Stimulated activated CD8-positive, alpha-beta memory T cell treated with anti-CD3 and anti-CD28 coated beads, Interleukin-15, amount 100 ng/mL, for 48 hours (primary cell): ENCODE measurements around the gene SH2D2A.

Source experiments
- DNase-seq, 2 donors: peaks; one replicate each; pipeline ENCODE4 v3.0.0-alpha.2; 2020; ENCODE audit warnings: low read depth in 2 of 2

SH2D2A gene

DNA sequence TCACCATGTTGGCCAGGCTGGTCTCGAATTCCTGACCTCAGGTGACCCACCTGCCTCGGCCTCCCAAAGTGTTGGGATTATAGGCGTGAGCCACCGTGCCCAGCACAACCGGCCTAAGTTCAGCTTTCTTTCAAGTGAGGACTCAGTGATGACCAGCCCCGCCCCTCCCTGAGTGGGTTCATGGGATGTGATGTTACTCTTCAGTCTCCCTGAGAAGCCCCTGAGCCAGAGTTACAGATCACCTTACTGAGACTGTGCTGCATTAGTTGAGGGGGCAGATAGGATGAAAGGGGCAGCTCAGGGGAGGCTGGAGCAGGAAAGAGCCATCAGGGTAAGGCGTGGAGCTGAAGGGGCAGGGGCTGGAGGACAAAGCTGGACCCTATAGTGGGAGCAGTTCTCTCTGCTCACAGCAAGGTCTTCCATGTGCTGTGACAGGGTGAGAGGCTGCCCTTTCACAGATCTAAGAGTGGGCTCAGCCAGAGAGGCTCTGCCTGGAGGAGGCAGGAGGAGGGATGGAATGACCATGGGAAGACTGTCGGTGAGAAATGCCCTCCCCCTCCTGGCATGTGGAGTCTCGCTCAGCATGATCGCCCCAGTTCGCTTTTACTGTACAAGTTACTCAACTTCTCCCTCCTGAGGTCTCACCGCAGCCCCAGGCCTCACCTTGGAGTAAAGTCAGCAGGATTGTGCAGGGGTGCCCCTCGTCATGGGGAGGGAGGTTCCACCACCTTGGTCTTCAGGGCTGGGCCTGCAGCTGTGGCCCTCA, 13.4 kb downstream of the SH2D2A start:
- DNase-seq: no peak

DNA sequence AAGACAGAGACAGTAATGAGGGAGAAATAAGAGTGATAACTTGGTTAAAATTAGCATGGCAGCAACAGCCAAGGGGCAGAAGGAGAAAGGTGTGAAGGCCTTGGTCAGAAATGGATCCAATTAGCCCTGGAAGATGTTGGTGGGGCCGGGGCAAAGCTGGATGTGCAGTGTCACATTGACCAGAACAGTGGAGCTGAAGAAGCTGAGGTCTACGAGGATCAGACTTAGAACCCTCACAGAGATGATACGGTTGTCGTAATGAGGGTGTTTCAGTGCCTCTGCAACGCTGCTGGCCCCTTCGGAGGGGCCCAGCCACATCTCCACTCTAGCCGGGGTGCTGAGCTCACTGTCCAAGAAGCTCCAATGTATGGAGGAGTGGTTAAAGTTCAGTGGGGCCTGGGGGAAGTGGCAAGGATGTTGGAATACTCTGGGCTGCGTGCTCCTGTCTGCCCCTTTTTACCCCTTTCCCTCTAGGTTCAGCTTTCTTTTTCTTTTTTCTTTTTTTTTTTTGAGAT, 14.2 kb downstream of the SH2D2A start:
- no peak for DNase-seq

DNA sequence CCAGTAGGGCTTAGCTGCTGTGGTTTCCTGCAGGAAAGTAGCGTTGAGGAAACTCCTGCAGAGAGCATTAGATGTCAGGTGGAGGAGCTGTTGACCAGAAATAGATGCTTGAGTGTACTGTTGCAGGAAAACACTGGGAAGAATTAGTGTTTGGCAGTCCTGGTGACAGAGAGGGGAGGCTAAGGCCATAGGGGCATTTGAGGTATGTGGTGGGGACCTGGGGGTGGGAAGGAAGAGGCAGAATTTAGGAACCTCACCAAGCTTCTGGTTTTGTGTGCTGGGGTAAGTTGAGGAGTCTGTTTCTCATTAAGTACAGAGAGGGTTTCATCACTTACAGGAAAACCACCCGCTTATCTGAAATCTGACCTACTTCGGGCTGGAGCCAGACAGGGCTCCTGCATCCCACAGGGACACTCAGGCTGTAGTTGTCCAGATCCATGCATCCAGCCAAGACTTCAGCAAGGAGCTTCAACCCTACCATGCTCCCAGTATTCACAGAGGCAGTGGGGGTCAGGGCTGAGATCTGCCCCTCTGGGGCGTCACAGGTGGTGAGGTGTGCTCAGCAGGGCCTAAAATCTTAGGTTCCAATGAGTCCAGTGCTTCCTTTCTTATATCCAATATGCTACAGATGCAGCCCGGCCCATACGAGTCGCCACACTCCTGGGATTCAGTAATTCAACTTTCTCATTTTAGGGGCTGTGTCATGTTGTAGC, 15.1 kb downstream of the SH2D2A start:
- no peak for DNase-seq

DNA sequence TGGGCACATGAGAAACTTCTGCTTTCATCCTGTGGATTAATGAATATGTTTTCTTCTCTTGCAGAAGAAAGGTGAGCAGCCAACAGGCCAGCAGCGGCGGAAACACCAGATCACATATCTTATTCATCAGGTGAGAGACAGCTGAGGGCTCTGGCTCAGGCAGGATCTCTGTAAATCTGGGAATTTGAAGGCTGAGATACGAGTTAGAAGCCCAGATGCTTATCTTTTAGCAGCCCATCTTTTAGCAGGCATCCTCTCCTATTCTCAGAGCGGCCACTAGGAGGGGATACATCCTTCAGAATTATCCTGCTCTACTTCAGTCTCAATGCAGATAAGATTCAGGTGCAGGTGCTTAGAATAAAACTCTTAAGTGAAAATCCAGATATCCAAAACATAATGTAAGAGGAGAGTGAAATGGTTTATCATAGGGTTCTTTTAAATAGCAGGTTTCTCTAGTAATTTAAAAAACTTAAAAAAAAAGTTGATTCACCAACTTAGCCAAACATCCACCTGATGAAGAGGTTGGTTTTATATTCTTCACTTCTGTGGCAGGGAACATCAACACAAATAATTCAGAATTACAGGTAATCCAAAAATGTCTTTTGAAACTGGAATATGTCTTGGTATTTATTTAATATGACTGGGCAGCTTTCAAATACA, 19.3 kb downstream of the SH2D2A start:
- no peak for DNase-seq

DNA sequence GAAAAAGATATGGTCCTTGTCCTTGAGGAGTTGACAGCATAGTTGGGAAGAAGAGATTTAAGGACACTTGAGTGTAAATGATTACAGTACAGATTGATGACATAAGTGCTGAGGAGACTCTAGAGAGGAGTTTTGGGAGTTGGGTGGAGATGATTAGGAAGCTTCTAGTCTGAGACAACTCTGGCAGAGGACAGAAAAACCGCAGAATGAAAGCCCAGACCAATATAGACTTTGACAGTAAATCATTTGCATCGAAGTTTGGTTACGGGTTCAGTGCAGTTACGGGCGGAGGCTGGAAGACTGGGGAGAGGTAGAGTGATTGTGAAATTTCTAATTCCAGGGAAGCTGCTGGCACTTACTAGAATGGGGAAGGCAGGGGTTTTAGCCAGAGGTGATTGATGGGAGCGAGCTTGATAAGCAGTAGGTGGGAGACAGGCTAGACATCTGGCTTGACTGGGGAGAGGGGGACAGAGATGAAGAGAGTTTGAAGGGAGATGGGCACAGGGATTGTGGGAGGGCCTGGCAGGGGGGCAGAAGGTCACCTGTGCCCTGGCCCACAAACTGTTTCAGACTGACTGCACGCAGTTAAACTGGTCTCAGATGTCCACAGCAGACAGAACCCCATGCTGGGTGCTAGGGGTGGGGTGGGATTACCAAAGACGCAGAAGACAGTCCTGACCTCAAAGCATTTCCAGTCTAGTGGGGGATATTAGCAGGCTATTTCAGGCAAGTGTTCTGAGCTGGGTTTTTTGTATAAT, 20.1 kb downstream of the SH2D2A start:
- no peak for DNase-seq

DNA sequence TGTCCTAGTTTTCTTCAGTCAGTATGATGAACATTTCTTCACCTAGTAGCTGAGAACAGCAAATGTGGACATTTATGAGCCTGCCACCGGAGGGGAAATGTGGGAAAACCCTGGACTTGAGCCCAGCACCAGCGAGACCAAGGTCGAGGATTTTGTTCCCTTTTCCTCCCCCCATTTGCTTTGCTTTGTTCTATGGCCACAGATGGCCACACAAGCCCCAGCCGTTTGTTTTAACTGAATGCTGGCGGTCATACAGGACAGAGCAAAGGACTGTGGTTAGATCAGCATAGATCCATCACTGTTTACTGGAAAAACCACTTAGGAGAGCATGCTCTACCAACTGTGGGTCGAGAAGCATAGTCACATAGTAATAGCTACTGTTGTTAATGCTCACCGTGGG, 20.9 kb downstream of the SH2D2A start:
- no peak for DNase-seq

DNA sequence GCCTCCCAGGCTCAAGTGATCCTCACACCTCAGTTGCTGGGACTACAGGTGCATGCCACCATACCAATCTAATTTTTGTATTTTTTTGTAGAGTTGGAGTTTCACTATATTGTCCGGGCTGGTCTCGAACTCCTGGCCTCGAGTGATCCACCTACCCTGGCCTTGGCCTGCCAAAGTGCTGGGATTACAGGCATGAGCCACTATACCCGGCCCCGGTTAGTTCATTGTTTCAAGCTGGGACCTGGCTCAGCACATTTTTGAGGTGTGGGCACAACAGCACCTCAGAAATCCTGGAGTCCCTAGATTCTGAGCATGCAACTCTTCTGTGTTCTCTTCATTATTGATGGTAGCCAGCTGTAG, 21.3 kb downstream of the SH2D2A start:
- DNase-seq: no peak

DNA sequence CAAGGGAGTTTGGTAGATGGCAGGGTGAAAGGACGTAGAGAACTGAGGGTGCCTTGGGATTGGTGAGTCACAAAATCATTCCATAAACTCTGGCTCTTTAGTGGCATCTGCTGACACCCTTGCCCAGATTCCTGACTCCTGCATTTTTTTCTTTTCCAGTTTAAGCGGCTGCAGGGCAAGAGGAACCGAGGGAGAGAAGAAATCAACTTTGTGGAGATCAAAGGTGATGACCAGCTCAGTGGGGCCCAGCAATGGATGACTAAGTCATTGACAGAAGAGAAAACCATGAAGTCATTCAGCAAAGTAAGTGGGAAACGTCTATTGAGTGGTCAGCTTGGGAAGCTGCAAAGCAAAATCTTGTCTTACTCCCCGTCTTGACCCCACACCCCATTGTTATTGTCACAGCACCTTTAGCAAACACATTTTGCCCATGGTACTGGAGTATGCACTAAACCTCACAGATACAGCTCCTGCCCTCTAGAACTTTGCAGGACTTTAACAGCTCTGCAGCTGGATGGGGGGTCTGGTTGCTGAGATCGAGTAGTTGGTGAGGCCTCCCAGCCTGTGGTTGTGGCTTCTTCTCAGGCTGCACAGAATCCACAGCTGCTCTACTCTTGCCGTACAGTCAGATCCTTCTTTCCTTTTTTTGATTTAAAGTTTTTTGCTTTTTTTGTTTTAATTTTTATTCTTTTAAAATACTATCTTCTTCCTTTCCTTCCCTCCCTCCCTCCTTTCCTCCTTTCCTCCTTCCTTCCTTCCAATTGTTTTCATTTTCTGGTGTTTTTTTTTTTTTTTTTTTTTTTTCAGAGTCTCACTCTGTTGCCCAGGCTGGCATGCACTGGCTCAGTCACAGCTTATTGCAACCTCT, 21.9 kb downstream of the SH2D2A start:
- no peak for DNase-seq

DNA sequence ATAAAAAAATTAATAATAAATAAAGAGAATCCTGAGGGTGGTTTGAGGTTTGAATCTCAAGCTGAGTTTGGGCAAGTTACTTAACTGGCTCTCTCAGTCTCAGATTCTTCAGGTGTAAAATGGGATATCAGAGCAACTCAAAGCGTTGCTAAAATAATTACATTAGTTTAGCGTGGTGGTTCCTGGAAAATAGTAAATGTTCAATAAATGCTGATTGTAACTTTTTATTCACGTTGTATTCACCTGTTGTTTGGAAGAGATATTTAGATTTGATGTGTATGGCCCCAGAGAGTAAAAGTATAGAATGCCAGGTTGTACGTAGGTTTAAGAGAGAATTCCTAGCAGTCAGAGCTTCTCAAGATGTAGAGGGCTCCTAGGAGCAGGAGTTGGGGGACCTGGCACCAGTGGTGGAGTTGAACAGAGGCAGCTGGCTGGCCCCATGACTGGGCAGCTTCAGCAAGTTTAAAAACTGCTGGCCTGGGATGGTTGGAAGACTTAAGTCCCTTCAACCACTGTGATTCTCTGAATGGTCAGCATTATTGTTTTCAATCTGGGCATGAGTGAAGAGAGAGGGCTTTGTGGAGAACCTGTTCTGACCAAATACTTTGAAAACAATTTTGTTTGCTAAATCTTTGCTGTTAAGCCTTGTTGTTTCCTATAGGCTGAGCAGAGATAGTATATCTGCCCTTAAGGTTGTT, 26.9 kb downstream of the SH2D2A start:
- DNase-seq: no peak

DNA sequence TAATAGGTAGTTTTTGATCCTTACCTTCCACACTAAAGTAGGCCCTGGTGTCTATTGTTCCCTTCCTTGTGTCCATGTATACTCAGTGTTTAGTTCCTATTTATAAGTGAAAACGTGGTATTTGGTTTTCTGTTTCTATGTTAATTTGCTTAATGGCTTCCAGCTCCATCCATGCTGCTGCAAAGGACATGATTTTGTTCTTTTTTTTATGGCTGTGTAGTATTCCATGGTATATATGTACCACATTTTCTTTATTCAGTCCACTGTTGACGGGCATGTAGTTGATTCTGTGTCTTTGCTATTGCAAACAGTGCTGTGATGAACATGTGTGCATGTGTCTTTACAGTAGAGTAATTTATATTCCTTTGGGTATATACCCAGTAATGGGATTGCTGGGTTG, 28.5 kb downstream of the SH2D2A start:
- DNase-seq: no peak

DNA sequence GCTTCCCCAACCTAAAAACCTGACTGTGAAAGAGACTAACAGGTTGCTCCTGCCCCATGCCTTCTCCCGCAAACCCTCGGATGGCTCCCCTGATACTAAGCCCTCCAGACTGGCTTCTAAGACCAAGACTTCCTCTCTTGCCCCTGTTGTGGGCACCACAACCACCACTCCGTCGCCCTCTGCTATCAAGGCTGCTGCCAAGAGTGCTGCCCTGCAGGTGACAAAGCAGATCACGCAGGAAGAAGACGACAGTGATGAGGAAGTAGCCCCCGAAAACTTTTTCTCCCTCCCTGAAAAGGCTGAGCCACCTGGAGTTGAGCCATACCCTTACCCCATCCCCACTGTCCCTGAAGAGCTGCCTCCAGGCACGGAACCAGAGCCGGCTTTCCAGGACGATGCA, 30.0 kb downstream of the SH2D2A start:
- DNase-seq: no peak

DNA sequence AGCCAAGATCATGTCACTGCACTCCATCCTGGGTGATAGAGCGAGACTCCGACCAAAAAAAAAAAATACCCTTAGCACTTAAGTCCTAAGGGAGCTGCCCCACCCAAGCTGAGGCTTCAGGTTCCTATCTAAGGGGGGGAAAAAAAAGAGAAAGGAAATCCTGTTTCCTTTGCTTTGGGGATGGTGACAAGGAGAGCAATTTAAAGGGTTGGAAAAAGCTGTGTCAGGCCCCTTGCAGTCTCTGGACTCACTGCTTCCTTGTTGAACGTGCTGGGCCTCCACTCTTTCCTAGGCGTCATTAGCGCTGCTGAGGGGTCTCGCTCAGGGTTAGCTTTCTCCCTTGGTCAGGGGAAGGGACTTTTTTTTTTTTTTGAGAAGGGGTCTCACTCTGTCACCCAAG, 31.2 kb downstream of the SH2D2A start:
- DNase-seq: no peak

DNA sequence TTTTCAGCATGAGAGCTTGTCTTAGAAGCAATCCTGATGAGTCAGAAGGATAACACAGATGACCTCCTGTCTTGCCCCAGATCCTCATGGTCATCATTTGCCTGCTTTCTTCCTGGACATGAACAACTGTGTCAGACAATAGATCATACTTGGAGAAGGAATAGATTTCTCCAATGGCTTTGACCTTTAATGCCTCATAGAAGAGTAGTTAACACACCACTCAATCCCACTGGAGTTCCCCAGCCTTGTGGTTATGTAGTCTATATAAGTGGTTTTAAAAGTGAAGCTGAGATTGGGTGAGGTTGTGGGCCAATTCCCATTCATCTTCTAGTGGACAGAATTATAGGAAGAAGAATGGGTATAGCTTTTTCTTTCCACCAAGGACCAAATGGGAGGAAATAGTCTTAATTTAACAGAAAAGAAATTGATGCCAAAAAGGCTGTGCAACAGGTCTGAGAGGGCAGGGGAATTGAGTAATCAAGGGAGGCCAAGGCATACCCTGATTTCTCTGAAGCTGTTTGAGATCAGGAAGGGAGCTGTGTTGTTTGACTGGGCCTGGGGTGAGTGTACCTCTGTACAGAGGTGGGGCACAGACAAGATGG, 35.0 kb downstream of the SH2D2A start:
- no peak for DNase-seq

DNA sequence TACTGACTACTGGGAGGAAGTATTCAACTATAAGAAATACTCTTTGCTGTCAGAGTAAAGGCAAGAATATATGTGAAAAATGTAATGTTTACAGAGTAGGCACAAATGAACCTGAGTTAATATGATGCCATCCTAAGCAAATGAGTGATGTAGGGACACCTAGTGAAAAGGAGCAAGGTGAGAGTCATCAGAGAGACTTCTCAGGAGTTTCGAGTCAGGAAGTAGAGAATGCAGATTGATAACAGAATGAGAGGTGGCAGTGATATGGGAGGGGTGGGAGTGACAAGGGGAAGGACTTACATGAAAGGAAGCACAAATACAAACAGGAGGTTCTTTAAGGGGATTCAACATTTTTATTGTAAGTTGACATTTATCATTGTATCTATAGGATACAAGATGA, 39.1 kb downstream of the SH2D2A start:
- no peak for DNase-seq

DNA sequence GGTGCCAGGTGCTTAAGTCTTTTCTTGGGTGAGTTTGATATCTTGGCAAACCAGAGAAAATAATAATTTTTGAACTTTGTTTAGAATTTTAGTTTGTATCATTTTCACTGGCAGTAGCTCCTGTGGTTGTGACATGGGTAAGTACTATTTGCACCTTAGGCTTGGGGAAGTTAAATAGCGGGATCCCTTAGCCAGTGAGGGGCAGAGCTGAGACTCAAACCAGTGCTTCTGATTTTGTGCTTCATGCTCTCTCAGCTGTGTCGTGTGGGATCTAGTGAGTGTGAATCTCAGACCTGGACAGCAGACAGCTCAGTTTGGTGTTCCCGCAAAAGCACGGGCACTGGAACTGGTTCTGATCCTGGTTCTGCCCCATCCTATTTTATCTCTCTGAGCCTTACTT, 39.7 kb downstream of the SH2D2A start:
- DNase-seq: no peak

DNA sequence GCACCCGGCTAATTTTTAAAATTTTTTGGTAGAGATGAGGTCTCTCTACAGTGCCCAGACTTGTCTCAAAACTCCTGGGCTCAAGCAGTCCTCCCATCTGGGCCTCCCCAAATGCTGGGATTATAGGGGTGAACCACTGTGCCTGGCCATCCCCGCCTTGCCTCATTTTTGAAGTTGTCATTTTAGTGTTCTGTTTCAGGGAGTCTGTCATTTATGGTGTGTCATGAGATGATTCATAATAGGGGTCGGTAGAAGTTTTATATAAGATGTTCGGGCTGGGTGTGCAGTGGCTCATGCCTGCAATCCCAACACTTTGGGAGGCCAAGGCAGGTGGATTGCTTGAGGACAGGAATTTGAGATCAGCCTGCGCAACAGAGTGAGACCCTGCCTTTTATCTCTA, 40.8 kb downstream of the SH2D2A start:
- DNase-seq: peak in 1 of 2 donors; percentile 2

DNA sequence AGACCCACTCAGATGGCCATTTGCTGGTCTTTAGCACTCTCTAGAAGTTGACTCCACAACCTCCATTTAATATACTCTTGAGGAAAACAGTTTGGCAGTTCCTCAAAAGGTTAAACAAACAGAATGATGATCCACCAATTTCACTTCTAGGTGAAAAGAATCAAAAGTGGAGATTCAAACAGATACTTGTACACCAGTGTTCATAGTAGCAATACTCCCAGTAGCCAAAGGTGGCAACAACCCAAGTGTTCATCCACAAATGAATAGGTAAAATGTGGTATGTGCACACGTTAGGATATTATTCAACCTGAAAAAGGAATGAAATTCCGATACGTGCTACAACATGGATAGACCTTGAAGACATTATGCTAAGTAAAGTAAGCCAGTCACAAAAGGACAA, 43.0 kb downstream of the SH2D2A start:
- DNase-seq: no peak

DNA sequence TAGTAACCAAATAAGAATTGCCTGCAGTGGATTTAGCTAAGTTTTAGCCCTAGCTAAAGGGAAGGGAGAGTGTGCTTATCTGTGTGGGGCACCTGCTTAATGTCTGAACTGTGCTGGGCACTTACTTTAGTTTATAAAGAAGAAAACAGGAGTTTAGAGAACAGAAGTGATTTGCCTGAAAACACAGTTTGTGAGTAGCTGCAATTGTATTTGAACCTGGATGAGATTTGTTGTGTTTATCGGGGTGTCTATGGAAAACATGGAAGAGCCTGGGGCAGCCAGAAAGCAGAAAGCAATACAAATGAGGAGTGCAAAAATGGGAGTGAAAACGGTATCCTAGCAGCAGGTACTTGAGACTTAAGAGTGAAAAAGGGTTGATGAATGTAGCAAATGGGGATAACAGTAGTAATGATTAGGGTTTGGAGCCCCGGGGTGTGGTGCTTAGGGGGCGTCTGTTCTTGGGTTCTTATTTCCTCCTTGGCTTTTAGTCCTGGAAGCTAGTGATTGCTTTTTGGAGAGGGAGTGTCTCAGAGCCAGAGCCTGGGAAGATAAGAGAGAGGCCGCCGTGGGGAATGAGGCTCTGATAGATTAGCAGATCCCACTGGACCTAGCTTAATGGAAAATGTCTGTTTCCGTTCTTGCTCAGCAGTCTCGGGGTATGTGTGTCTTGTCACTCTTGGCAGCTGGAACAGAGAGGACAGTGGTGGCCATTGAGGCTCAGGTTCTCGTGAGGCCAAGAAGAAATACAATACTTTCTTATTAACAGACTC, 43.7 kb downstream of the SH2D2A start:
- DNase-seq: no peak

DNA sequence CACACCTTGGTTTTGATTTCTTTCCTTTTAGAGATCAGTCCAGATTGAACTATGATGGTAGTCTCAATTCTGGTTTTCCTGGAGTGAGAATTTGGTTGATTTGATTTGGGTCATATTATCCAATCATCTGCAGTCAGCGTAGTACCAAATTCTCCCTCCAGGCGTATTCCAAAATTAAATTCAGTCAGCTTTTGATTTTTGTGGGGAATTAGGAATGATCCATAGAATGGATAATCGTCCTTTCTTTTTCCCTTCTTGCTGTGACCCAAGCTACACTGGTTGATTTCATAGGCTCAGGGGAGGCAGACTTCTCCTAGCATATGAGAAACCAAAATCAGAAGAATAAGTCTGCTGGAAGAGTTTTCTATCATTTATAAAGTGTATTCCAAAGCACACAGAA, 44.4 kb downstream of the SH2D2A start:
- no peak for DNase-seq
